D721Med (cell line): ENCODE measurements around the gene NXF1.
"Not testable (repeated sequence)": the region's sequence is repeated elsewhere in the genome, so short reads cannot be mapped to it uniquely, and the experiment has no call there.

Source experiments
- DNase-seq: peaks from one replicate; pipeline ENCODE4 v3.0.0; 2011; ENCODE audit warnings: low spot score; ENCODE audit not compliant: insufficient read length
- FAIRE-seq: peaks from 2 replicates; lab custom pipeline; 2011; peaks lifted over from hg19 to GRCh38; lab: Jason Lieb, UNC
- CTCF ChIP-seq: IDR thresholded peaks from 2 replicates; pipeline ENCODE4 v1.5.1; 2012; ENCODE audit warnings: mild to moderate bottlenecking, control low read depth; ENCODE audit not compliant: insufficient read depth; ENCODE audit errors: missing control alignments

Gene NXF1

GRCh38 chr11:62757846-62758788 lies 47.1 kb downstream of the NXF1 start:
- DNase-seq (no peak), FAIRE-seq (no peak)
- no peak for TF ChIP-seq CTCF

- no peak for FAIRE-seq
- TF ChIP-seq CTCF, result no peak
- no peak for DNase-seq
Measured at GRCh38 chr11:62755086-62755615, 50.1 kb downstream of the NXF1 start.

GRCh38 chr11:62753736-62754603 lies 51.3 kb downstream of the NXF1 start, which contains the start of gene ZBTB3:
Gene ZBTB3 (minus strand): TSS chr11:62754160. CDS start chr11:62753664, 496 bp downstream.
- FAIRE-seq, result no peak
- no peak for TF ChIP-seq CTCF

GRCh38 chr11:62752994-62753735 lies 52.1 kb downstream of the NXF1 start:
- FAIRE-seq, result no peak
- no peak for DNase-seq

More at GRCh38 chr11:62753736-62754603, 51.3 kb downstream of the NXF1 start, which contains the start of gene ZBTB3:
- DNase-seq, result peak; percentile 82

GRCh38 chr11:62752177-62752785 lies 53.0 kb downstream of the NXF1 start:
- FAIRE-seq (no peak), DNase-seq (no peak)
- no peak for TF ChIP-seq CTCF

More at GRCh38 chr11:62752994-62753735, 52.1 kb downstream of the NXF1 start:
- no peak for TF ChIP-seq CTCF

GRCh38 chr11:62749931-62750330 lies 55.3 kb downstream of the NXF1 start:
- not testable (repeated sequence) for FAIRE-seq, DNase-seq
